Liver (tissue), 9 donors: ENCODE data around the gene NDUFS3. TPM values are rescaled to one million over a fixed set of nuclear protein-coding genes. Genes with fewer than 3 reads are reported as not detected.

Experiments
- DNase-seq: peaks from one replicate; pipeline ENCODE4 v3.0.0-alpha.2; 2017; ENCODE audit warnings: low spot score
- H3K27ac ChIP-seq, 2 donors: one replicate each; pipeline ENCODE4 v1.7.0; 2013; ENCODE audit warnings: inconsistent platforms in 2 of 2, low read length in 2 of 2, control low read depth in 1 of 2, low read depth in 1 of 2, mild to moderate bottlenecking in 1 of 2
- H3K27me3 ChIP-seq, 4 donors: one replicate each; pipeline versions ENCODE4 v1.6.1 to v1.7.0; 2013; ENCODE audit warnings: low read length in 3 of 4, inconsistent platforms in 1 of 4, mild to moderate bottlenecking in 1 of 4, moderate library complexity in 1 of 4; ENCODE audit not compliant: control insufficient read depth in 4 of 4, insufficient read depth in 4 of 4
- H3K36me3 ChIP-seq, 4 donors: one replicate each; pipeline versions ENCODE4 v1.6.1 to v1.7.0; 2013; ENCODE audit warnings: low read length in 3 of 4, mild to moderate bottlenecking in 3 of 4, low read depth in 1 of 4, moderate library complexity in 1 of 4; ENCODE audit not compliant: control insufficient read depth in 4 of 4, insufficient read depth in 3 of 4
- H3K4me1 ChIP-seq, 4 donors: one replicate each; pipeline versions ENCODE4 v1.6.1 to v1.7.0; 2013; ENCODE audit warnings: low read length in 3 of 4, mild to moderate bottlenecking in 3 of 4, moderate library complexity in 1 of 4; ENCODE audit not compliant: control insufficient read depth in 4 of 4, insufficient read depth in 4 of 4
- H3K4me3 ChIP-seq, 3 donors: one replicate each; pipeline versions ENCODE4 v1.6.1 to v1.7.0; 2013; ENCODE audit warnings: low read length in 3 of 3, control low read depth in 1 of 3, low read depth in 1 of 3, mild to moderate bottlenecking in 1 of 3
- H3K9ac ChIP-seq, 2 donors: one replicate each; pipeline ENCODE4 v1.7.0; 2013; ENCODE audit warnings: low read length in 2 of 2, mild to moderate bottlenecking in 2 of 2, moderate library complexity in 2 of 2, control low read depth in 1 of 2, low read depth in 1 of 2
- H3K9me3 ChIP-seq, 4 donors: one replicate each; pipeline versions ENCODE4 v1.6.1 to v1.7.0; 2013; ENCODE audit warnings: low read length in 3 of 4; ENCODE audit not compliant: control insufficient read depth in 4 of 4
- CTCF ChIP-seq: fragments of 150-350 bp; IDR thresholded peaks from 2 replicates; pipeline ENCODE4 v1.5.1; 2017; ENCODE audit warnings: improper control_type of control experiment, low read depth, low read length; ENCODE audit not compliant: missing input control
- EGR1 ChIP-seq, 2 donors: IDR thresholded peaks; 2 replicates each; pipeline ENCODE4 v1.6.1; 2016 to 2018; ENCODE audit warnings: antibody characterized with exemption in 2 of 2, low read depth in 2 of 2
- FOXA1 ChIP-seq: IDR thresholded peaks from 2 replicates; pipeline ENCODE4 v1.6.1; 2016; ENCODE audit warnings: antibody characterized with exemption
- GABPA ChIP-seq, 2 donors: IDR thresholded peaks in 1 of 2; conservative IDR thresholded peaks in 1 of 2; 2 replicates each; pipeline ENCODE4 v1.6.1; 2016; ENCODE audit warnings: antibody characterized with exemption in 2 of 2, mild to moderate bottlenecking in 1 of 2, moderate library complexity in 1 of 2
- HNF4A ChIP-seq, 2 donors: conservative IDR thresholded peaks; 2 replicates each; pipeline ENCODE4 v1.6.1; 2016; ENCODE audit warnings: antibody characterized with exemption in 2 of 2, mild to moderate bottlenecking in 2 of 2
- JUND ChIP-seq, 2 donors: IDR thresholded peaks; 2 replicates each; pipeline ENCODE4 v1.6.1; 2016; ENCODE audit warnings: antibody characterized with exemption in 2 of 2
- NR2F2 ChIP-seq: IDR thresholded peaks from 2 replicates; pipeline ENCODE4 v1.6.1; 2016; ENCODE audit warnings: antibody characterized with exemption
- RAD21 ChIP-seq, 2 donors: IDR thresholded peaks; 2 replicates each; pipeline ENCODE4 v1.6.1; 2016; ENCODE audit warnings: antibody characterized with exemption in 2 of 2, mild to moderate bottlenecking in 2 of 2
- RXRA ChIP-seq, 2 donors: IDR thresholded peaks; 2 replicates each; pipeline ENCODE4 v1.6.1; 2017 to 2018; ENCODE audit warnings: antibody characterized with exemption in 2 of 2, mild to moderate bottlenecking in 1 of 2
- SP1 ChIP-seq: IDR thresholded peaks from 2 replicates; pipeline ENCODE4 v1.6.1; 2018; ENCODE audit warnings: antibody characterized with exemption, mild to moderate bottlenecking
- TAF1 ChIP-seq: conservative IDR thresholded peaks from 2 replicates; pipeline ENCODE4 v1.6.1; 2016; ENCODE audit warnings: antibody characterized with exemption, mild to moderate bottlenecking
- YY1 ChIP-seq: IDR thresholded peaks from 2 replicates; pipeline ENCODE4 v1.6.1; 2016; ENCODE audit warnings: antibody characterized with exemption, mild to moderate bottlenecking
- WGBS: extraction: QIAGEN DNeasy Blood & Tissue Kit; methylation state at CpG from one replicate; pipeline ENCODE4 v1.1.7; 2013; 5-methylcytosine and 5-hydroxymethylcytosine counted together
- polyA plus RNA-seq, 2 donors: library from polyadenylated mRNA; stranded (reverse) in 1 of 2; unstranded in 1 of 2; fragments of 200-250 nt in 1 of 2; fragments of >200 nt in 1 of 2; fragmentation: Nextera tagmentation in 1 of 2; extraction: Ambion mirVana in 1 of 2; gene quantifications; one replicate each; pipeline versions ENCODE4 v1.2.1 to v1.2.3, GENCODE V29; 2013 to 2015
- total RNA-seq, 2 donors: library from RNA; depleted of rRNA; stranded (reverse); fragments of >200 nt; gene quantifications; one replicate each; pipeline ENCODE4 v1.2.3, GENCODE V29; 2014
- TF ChIP-seq, protein P1 (sequence below): IDR thresholded peaks from 2 replicates; pipeline ENCODE4 v1.6.1; 2016; ENCODE audit warnings: antibody characterized with exemption
- TF ChIP-seq, protein P2 (sequence below): IDR thresholded peaks from 2 replicates; pipeline ENCODE4 v1.6.1; 2016; ENCODE audit warnings: antibody characterized with exemption
- TF ChIP-seq, protein P3 (sequence below): IDR thresholded peaks from 2 replicates; pipeline ENCODE4 v1.6.1; 2016; ENCODE audit warnings: antibody characterized with exemption, mild to moderate bottlenecking
- TF ChIP-seq, protein P4 (sequence below): IDR thresholded peaks from 2 replicates; pipeline ENCODE4 v1.6.1; 2016; ENCODE audit warnings: antibody characterized with exemption
- donor health status: healthy.
- donor health status: healthy.
- donor health status: healthy.
- donor health status: healthy.
- donor health status: healthy.

NDUFS3 gene
- total and polyA plus RNA-seq, 4 donors: 43.8 to 101 (median 67.8) TPM

DNA sequence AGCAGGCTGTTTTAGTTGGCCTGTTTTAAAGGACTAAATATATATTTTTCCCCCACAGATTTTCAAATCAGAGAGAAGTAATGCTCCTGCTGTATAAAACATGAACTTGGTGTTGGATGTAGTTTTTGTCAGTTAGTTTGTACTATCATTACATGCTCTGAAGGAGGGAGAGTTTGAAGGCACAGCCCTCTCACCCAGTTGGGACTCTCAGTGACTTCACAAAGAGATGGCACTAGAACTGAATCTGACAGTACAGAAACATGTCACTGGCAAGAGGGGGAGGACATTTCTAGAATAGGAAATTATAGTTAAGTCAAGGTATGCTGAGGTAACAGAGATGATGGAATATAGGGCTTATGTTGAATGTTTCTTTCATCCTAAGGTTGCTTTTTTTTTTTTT is 36.4 kb downstream of the NDUFS3 start:
- peaks cover 5 to 25% (median 23%) of the 10 kb centered on the region in 4 donors for H3K36me3 ChIP-seq
- H3K27ac ChIP-seq: no peak overlapping the region
- no peak overlapping the region for H3K4me3 ChIP-seq
- no peaks in the 10 kb centered on the region for H3K27me3 ChIP-seq
- no peak for DNase-seq
- no peaks in the 10 kb centered on the region for H3K9me3 ChIP-seq
- no peak for TF ChIP-seq HNF4A (conservative IDR thresholded peaks at IDR 0.05)
- no peak for TF ChIP-seq YY1
- TF ChIP-seq EGR1 (IDR thresholded peaks at IDR 0.05; ENCODE audit: low read depth in 2 of 2): no peak
- TF ChIP-seq, protein P1, sequence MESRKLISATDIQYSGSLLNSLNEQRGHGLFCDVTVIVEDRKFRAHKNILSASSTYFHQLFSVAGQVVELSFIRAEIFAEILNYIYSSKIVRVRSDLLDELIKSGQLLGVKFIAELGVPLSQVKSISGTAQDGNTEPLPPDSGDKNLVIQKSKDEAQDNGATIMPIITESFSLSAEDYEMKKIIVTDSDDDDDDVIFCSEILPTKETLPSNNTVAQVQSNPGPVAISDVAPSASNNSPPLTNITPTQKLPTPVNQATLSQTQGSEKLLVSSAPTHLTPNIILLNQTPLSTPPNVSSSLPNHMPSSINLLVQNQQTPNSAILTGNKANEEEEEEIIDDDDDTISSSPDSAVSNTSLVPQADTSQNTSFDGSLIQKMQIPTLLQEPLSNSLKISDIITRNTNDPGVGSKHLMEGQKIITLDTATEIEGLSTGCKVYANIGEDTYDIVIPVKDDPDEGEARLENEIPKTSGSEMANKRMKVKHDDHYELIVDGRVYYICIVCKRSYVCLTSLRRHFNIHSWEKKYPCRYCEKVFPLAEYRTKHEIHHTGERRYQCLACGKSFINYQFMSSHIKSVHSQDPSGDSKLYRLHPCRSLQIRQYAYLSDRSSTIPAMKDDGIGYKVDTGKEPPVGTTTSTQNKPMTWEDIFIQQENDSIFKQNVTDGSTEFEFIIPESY: no peak
- no peak for TF ChIP-seq FOXA1
- no peak for TF ChIP-seq GABPA (IDR thresholded peaks at IDR 0.05 in 1 of 2, conservative IDR thresholded peaks at IDR 0.05 in 1 of 2)
- no peak for TF ChIP-seq JUND (IDR thresholded peaks at IDR 0.05)
- TF ChIP-seq, protein P2, sequence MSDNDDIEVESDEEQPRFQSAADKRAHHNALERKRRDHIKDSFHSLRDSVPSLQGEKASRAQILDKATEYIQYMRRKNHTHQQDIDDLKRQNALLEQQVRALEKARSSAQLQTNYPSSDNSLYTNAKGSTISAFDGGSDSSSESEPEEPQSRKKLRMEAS: no peak
- no peak for TF ChIP-seq TAF1
- no peak for TF ChIP-seq CTCF
- no peak for TF ChIP-seq SP1
- no peak overlapping the region for H3K9ac ChIP-seq
- no peaks in the 10 kb centered on the region for H3K4me1 ChIP-seq

DNA sequence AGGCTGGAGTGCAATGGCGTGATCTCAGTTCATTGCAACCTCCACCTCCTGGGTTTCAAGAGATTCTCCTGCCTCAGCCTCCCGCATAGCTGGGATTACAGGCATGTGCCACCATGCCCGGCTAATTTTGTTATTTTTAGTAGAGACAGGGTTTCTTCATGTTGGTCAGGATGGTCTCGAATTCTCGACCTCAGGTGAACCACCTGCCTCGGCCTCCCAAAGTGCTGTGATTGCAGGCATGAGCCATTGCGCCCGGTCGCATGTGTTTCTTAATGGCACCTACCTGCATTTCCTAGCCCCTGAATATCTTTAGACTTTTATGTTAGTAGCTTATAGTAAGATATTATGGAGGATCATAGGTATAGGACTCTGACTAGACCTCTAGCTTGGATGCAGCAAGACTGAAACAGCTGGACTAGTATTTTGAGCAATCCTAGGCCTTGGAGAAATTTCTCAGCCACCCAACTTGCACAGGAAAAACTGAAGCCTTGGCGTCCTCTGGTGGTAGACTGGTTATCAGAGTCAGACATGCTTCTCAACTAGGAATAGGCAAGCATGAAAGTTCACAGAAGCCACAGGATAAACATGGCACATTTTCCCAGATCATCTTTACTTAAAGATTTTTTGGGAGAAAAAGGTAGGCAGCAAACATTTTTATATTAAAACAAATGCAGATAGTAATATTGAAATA is 38.0 kb downstream of the NDUFS3 start:
- TF ChIP-seq EGR1 (IDR thresholded peaks at IDR 0.05; ENCODE audit: low read depth in 2 of 2) (no peak), CTCF (peak; percentile 32), RAD21 (IDR thresholded peaks at IDR 0.05) (peak; percentile 61 to 73), FOXA1 (no peak), RXRA (IDR thresholded peaks at IDR 0.05) (no peak), JUND (IDR thresholded peaks at IDR 0.05) (no peak), NR2F2 (no peak), TAF1 (no peak)
- TF ChIP-seq, protein P3, sequence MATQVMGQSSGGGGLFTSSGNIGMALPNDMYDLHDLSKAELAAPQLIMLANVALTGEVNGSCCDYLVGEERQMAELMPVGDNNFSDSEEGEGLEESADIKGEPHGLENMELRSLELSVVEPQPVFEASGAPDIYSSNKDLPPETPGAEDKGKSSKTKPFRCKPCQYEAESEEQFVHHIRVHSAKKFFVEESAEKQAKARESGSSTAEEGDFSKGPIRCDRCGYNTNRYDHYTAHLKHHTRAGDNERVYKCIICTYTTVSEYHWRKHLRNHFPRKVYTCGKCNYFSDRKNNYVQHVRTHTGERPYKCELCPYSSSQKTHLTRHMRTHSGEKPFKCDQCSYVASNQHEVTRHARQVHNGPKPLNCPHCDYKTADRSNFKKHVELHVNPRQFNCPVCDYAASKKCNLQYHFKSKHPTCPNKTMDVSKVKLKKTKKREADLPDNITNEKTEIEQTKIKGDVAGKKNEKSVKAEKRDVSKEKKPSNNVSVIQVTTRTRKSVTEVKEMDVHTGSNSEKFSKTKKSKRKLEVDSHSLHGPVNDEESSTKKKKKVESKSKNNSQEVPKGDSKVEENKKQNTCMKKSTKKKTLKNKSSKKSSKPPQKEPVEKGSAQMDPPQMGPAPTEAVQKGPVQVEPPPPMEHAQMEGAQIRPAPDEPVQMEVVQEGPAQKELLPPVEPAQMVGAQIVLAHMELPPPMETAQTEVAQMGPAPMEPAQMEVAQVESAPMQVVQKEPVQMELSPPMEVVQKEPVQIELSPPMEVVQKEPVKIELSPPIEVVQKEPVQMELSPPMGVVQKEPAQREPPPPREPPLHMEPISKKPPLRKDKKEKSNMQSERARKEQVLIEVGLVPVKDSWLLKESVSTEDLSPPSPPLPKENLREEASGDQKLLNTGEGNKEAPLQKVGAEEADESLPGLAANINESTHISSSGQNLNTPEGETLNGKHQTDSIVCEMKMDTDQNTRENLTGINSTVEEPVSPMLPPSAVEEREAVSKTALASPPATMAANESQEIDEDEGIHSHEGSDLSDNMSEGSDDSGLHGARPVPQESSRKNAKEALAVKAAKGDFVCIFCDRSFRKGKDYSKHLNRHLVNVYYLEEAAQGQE: no peak
- TF ChIP-seq, protein P1: no peak
- TF ChIP-seq, protein P4, sequence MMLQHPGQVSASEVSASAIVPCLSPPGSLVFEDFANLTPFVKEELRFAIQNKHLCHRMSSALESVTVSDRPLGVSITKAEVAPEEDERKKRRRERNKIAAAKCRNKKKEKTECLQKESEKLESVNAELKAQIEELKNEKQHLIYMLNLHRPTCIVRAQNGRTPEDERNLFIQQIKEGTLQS: no peak
- Histone ChIP-seq H3K4me1 (no peaks in the 10 kb centered on the region), H3K9me3 (no peaks in the 10 kb centered on the region), H3K27ac (no peak overlapping the region), H3K4me3 (no peak overlapping the region), H3K27me3 (no peaks in the 10 kb centered on the region), H3K9ac (no peak overlapping the region), H3K36me3 (peaks cover 8 to 38% (median 32%) of the 10 kb centered on the region in 4 donors)
- no peak for DNase-seq
- WGBS: 93% methylated on average over 10 of the region's 10 CpGs
